ENCODE measurements around the gene TXNDC5. TPM values are rescaled to one million over a fixed set of nuclear protein-coding genes. Genes with fewer than 3 reads are reported as not detected.

The TXNDC5 gene
- polyA plus RNA-seq, 1 donor from 2014 or later = 37.7 TPM

GRCh38 chr6:7958464-7958863 is 47.9 kb upstream of the TXNDC5 start:
- no peaks in the 10 kb centered on the region for H4K20me1 ChIP-seq (ENCODE audit: insufficient read depth)
- H3K9me2 ChIP-seq (ENCODE audit: insufficient read depth, low read length) = no peaks in the 10 kb centered on the region
- H3K9ac ChIP-seq (ENCODE audit: low read length) = no peak overlapping the region
- H3K79me2 ChIP-seq (replicated peaks; ENCODE audit: insufficient read depth, low read length) = no peaks in the 10 kb centered on the region
- H3K9me3 ChIP-seq (ENCODE audit: low read length) = no peaks in the 10 kb centered on the region
- no peak overlapping the region for H3K4me2 ChIP-seq (ENCODE audit: low read length)
- H3F3A ChIP-seq (ENCODE audit: insufficient read depth, low read length, poor library complexity, severe bottlenecking) = no peaks in the 10 kb centered on the region
- H2AFZ ChIP-seq (ENCODE audit: low read depth, low read length) = no peak overlapping the region
- TF ChIP-seq EZH2 (IDR thresholded peaks at IDR 0.05; ENCODE audit: borderline replicate concordance, insufficient read depth, low read length, poor library complexity, severe bottlenecking) (no peak), TAF1 (IDR thresholded peaks at IDR 0.05; ENCODE audit: low read depth) (no peak), EP300 (conservative IDR thresholded peaks at IDR 0.05; ENCODE audit: poor library complexity, severe bottlenecking) (no peak), RAD21 (conservative IDR thresholded peaks at IDR 0.05) (no peak), REST (IDR thresholded peaks at IDR 0.05; ENCODE audit: borderline replicate concordance) (no peak), MXI1 (conservative IDR thresholded peaks at IDR 0.05; ENCODE audit: poor library complexity, severe bottlenecking) (no peak), POLR2AphosphoS5 (IDR thresholded peaks at IDR 0.05) (no peak), CTCF (IDR thresholded peaks at IDR 0.05; ENCODE audit: poor library complexity, severe bottlenecking) (no peak), SMC3 (conservative IDR thresholded peaks at IDR 0.05; ENCODE audit: poor library complexity) (no peak)
- no peak overlapping the region for H3K27ac ChIP-seq (ENCODE audit: low read length)
- H3K4me3 ChIP-seq (ENCODE audit: low read length) = no peak overlapping the region
- no peaks in the 10 kb centered on the region for H3K36me3 ChIP-seq (ENCODE audit: insufficient read depth, low read length)
- H3K27me3 ChIP-seq (ENCODE audit: insufficient read depth, low read depth, low read length) = no peaks in the 10 kb centered on the region

GRCh38 chr6:7956257-7956656 is 45.7 kb upstream of the TXNDC5 start:
- no peaks in the 10 kb centered on the region for H3K9me3 ChIP-seq (ENCODE audit: low read length)
- no peaks in the 10 kb centered on the region for H3F3A ChIP-seq (ENCODE audit: insufficient read depth, low read length, poor library complexity, severe bottlenecking)
- H2AFZ ChIP-seq (ENCODE audit: low read depth, low read length) = no peak overlapping the region
- H3K27me3 ChIP-seq (ENCODE audit: insufficient read depth, low read depth, low read length) = no peaks in the 10 kb centered on the region
- TF ChIP-seq EZH2 (IDR thresholded peaks at IDR 0.05; ENCODE audit: borderline replicate concordance, insufficient read depth, low read length, poor library complexity, severe bottlenecking) = no peak
- TF ChIP-seq REST (IDR thresholded peaks at IDR 0.05; ENCODE audit: borderline replicate concordance) = no peak
- no peak for TF ChIP-seq MXI1 (conservative IDR thresholded peaks at IDR 0.05; ENCODE audit: poor library complexity, severe bottlenecking)
- TF ChIP-seq POLR2AphosphoS5 (IDR thresholded peaks at IDR 0.05) = no peak
- no peak for TF ChIP-seq SMC3 (conservative IDR thresholded peaks at IDR 0.05; ENCODE audit: poor library complexity)
- TF ChIP-seq TAF1 (IDR thresholded peaks at IDR 0.05; ENCODE audit: low read depth) = no peak
- TF ChIP-seq CTCF (IDR thresholded peaks at IDR 0.05; ENCODE audit: poor library complexity, severe bottlenecking) = no peak
- no peak for TF ChIP-seq RAD21 (conservative IDR thresholded peaks at IDR 0.05)
- no peak for TF ChIP-seq EP300 (conservative IDR thresholded peaks at IDR 0.05; ENCODE audit: poor library complexity, severe bottlenecking)
- no peaks in the 10 kb centered on the region for H3K36me3 ChIP-seq (ENCODE audit: insufficient read depth, low read length)
- H3K9me2 ChIP-seq (ENCODE audit: insufficient read depth, low read length) = no peaks in the 10 kb centered on the region
- H3K4me3 ChIP-seq (ENCODE audit: low read length) = no peak overlapping the region
- H3K79me2 ChIP-seq (replicated peaks; ENCODE audit: insufficient read depth, low read length) = no peaks in the 10 kb centered on the region
- no peak overlapping the region for H3K9ac ChIP-seq (ENCODE audit: low read length)
- no peaks in the 10 kb centered on the region for H4K20me1 ChIP-seq (ENCODE audit: insufficient read depth)
- H3K27ac ChIP-seq (ENCODE audit: low read length) = no peak overlapping the region
- no peak overlapping the region for H3K4me2 ChIP-seq (ENCODE audit: low read length)

Data from neural cell (in vitro differentiated cells).